GM12892 (cell line): Measurements from ENCODE around the gene UBTD2.

Experiments
- POLR2A ChIP-seq: IDR thresholded peaks from 2 replicates; pipeline ENCODE4 v1.6.1; 2011; ENCODE audit warnings: low read depth, low read length, control low read depth
- POLR2AphosphoS5 ChIP-seq: IDR thresholded peaks from 2 replicates; pipeline ENCODE4 v1.6.1; 2011; ENCODE audit warnings: low read depth, low read length, control low read depth

DNA sequence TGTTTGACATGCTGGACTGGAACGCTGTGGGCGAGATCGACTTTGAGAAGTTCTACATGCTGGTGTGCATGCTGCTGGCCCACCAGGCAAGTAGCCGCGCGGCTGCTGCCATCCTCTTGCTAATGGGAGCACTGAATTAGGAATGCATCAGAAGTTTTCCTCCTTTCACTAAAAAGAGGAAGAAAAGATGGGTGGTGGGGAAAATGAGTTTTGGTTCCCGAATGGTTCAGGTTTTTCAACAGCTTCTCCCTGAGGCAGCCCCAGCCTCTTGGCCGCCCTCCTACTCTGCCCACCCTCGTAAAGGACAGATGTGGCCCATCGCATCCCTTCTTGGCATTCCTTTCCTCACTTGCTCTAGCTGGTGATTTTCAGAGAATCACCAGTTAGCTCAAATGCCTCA lies 84.1 kb downstream of the UBTD2 start:
- TF ChIP-seq POLR2A: no peak
- no peak for TF ChIP-seq POLR2AphosphoS5
